Activated CD4-positive, alpha-beta T cell treated with anti-CD3 and anti-CD28 coated beads, Interleukin-2, Interleukin-4, amounts not matched to agents 100 ng/mL and 50 ng/mL, durations not matched to agents 16 hours and 8 hours (primary cell): ENCODE measurements around the gene IGFLR1.
"Not testable (repeated sequence)": the region's sequence is repeated elsewhere in the genome, so short reads cannot be mapped to it uniquely, and the experiment has no call there.

Experiments used
- DNase-seq: peaks from one replicate; pipeline ENCODE4 v3.0.0-alpha.2; 2020; ENCODE audit warnings: low spot score

Gene IGFLR1

GRCh38 chr19:35739275-35740107, 2.8 kb downstream of the IGFLR1 start:
- DNase-seq = no peak

DNA sequence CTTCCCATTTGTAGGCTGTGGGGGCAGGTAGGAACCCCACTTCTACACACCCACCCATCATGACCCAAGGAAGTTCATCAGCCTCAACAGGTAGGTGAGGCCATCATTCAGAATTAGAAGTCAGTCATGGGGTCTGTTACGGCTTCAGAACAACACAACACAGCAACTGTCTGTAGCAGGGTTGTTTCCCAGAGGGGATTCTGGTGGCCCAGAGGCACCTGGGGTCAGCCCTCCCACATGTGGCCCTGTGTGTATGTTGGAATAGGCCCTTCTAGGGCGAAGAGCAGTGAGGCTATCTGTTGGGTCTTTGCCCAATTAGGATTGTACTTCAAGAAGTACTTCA, 3.4 kb downstream of the IGFLR1 start:
- no peak for DNase-seq

DNA sequence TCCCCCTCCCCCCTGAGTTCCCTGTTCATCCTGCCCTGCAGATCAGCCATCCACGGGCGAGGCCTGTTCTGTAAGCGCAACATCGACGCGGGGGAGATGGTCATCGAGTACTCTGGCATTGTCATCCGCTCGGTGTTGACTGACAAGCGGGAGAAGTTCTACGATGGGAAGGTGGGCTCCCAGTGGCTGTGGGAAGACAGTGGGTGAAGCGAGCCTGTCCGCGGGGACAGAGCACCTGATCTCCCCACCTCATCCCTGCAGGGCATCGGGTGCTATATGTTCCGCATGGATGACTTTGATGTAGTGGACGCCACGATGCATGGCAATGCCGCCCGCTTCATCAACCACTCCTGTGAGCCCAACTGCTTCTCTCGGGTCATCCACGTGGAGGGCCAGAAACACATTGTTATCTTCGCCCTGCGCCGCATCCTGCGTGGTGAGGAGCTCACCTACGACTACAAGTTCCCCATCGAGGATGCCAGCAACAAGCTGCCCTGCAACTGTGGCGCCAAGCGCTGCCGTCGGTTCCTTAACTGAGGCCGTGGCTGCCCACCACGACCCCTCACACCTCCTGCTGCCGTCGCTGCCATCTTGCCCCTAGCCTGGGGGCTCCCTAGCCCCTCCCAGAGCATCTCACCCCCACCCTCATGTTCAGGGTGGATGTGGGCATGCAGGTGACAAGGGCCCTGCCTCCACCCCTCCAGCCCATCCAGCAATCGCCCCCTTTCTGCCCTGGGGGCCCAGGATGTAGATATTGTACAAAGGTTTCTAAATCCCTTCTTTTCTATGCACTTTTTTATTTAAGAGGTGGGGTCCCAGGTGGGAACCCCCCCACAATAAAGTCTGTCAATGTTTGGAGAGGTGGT, 4.0 kb downstream of the IGFLR1 start:
- DNase-seq = no peak

GRCh38 chr19:35736913-35737886, 5.1 kb downstream of the IGFLR1 start:
- no peak for DNase-seq

- no peak for DNase-seq
Observed at GRCh38 chr19:35734889-35735288, 7.4 kb downstream of the IGFLR1 start.

DNA sequence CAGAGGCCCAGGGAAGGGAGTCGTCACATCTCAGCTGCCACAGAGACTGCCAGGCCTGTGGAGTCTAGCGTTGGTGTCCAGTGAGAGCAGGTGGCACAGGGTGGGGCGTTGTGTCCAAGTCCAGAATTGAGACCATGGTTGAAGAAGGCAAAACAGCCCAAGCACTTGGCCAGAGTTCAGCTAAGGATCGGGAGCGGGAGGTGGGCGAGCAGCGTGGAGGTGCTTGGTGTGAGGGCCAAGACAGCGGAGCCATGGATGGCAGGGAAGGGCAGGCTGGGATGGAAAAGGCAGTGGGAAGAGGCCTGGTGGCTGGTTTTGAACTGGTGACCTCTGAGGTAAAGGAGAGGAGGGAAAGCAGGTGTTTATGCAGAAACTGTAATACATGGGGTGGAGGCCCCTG, 8.0 kb downstream of the IGFLR1 start:
- no peak for DNase-seq

DNA sequence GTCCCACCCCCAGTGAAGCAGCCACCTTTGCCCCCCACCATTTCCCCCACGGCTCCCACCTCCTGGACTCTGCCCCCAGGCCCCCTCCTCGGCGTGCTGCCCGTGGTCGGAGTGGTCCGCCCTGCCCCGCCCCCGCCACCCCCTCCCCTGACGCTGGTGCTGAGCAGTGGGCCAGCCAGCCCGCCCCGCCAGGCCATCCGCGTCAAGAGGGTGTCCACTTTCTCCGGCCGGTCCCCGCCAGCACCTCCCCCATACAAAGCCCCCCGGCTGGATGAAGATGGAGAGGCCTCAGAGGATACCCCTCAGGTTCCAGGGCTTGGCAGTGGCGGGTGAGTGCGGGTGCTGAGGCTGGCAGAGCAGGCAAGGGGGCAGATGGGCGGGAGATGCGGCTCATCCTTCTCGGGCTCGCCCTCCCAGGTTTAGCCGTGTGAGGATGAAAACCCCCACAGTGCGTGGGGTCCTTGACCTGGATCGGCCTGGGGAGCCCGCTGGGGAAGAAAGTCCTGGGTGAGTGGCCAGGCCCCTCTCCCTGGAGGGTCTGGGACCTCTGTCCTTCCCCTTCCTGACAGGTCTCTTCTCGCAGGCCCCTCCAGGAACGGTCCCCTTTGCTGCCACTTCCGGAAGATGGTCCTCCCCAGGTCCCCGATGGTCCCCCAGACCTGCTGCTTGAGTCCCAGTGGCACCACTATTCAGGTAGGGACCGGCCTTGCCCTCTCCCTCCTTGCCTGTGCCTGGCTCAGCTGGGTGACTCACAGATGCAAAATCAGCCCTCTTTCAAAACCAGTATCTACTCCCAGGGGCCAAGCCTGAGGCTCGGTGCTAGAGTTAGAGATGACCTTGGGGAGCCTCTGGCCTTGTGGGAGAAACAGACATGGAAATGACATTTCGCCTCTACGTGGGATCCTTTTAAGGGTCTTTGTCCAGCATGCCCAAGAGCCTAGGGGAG, 8.8 kb downstream of the IGFLR1 start:
- no peak for DNase-seq

DNA sequence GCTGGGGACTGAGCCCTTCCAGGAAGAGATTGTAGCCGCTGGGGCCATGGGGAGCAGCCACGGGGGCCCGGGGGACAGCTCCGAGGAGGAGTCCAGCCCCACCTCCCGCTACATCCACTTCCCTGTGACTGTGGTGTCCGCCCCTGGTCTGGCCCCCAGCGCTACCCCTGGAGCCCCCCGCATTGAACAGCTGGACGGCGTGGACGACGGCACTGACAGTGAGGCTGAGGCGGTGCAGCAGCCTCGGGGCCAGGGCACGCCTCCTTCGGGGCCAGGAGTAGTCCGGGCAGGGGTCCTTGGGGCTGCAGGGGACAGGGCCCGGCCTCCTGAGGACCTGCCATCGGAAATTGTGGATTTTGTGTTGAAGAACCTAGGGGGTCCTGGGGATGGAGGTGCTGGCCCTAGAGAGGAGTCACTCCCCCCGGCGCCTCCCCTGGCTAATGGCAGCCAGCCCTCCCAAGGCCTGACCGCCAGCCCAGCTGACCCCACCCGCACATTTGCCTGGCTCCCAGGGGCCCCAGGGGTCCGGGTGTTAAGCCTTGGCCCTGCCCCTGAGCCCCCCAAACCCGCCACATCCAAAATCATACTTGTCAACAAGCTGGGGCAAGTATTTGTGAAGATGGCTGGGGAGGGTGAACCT, 9.6 kb downstream of the IGFLR1 start:
- no peak for DNase-seq

DNA sequence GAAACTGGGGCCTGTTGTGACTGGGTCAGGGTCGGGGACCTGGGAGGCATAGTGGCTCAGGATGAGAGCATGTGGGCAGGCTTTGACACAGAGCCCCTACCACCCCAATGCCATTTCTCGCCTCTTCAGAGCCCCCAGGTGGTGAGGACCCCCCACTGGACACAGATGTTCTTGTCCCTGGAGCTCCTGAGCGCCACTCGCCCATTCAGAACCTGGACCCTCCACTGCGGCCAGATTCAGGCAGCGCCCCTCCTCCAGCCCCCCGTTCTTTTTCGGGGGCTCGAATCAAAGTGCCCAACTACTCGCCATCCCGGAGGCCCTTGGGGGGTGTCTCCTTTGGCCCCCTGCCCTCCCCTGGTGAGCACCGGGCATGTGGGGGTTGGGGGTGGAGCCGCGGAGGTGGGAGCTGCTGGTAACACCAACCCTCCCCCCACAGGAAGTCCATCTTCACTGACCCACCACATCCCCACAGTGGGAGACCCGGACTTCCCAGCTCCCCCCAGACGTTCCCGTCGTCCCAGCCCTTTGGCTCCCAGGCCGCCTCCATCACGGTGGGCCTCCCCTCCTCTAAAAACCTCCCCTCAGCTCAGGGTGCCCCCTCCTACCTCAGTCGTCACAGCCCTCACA, 10.4 kb downstream of the IGFLR1 start:
- no peak for DNase-seq

DNA sequence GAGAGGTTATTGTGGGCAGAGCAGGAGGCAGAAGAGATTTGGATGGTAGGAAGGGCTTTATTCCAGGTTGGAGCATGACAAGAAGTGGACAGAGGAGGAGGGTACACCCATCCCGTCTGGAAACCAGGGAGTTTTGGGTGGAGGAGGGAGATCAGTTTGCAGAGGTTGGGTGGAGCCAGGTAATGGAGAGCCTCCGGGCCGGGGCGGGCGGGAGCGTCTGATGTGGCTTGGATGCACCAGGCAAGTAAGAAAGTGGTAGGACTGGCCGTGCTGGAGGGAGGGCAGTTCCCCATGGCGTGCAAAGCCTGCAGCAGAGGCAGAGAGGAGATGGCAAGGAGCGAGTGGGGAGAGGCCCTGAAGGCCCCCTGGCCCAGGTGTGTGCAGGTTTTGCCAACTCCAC, 10.9 kb downstream of the IGFLR1 start:
- no peak for DNase-seq

DNA sequence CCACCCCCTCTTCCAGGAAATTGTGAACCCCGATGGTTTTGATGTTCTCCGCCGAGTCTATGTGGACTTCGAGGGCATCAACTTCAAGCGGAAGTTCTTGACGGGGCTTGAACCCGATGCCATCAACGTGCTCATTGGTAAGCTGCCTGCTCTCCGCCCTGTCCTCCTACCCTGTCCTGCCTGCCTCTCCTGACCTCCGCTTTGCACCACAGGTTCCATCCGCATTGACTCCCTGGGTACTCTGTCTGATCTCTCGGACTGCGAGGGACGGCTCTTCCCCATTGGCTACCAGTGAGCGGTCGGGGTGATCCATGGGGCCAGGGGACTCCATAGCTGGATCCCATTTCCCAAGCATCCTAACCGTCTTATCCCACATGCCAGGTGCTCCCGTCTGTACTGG, 11.9 kb downstream of the IGFLR1 start:
- DNase-seq = no peak

GRCh38 chr19:35729763-35730162, 12.5 kb downstream of the IGFLR1 start:
- DNase-seq = no peak

DNA sequence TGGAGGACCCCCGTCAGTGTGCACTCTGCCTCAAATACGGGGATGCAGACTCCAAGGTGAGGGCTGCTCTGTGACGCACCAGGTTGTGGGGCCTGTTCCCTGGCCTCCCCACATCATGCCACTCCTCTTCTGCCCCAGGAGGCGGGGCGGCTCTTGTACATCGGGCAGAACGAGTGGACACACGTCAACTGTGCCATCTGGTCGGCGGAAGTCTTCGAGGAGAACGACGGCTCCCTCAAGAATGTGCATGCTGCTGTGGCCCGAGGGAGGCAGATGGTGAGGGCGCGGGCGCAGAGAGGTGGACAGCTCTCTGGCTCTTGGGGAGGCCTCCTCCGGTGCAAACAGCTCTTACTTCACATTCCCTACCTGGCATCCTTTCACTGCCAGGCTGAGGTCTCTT, 13.2 kb downstream of the IGFLR1 start:
- no peak for DNase-seq

- DNase-seq = no peak
Observed at GRCh38 chr19:35727956-35728706, 14.1 kb downstream of the IGFLR1 start.

- no peak for DNase-seq
Observed at GRCh38 chr19:35727053-35727955, 14.9 kb downstream of the IGFLR1 start.

GRCh38 chr19:35725216-35725861, 16.9 kb downstream of the IGFLR1 start:
- DNase-seq = no peak

GRCh38 chr19:35724560-35724959, 17.7 kb downstream of the IGFLR1 start:
- no peak for DNase-seq

GRCh38 chr19:35724132-35724531, 18.1 kb downstream of the IGFLR1 start:
- DNase-seq = not testable (repeated sequence)
